Immature natural killer cell (primary cell): ENCODE measurements around the gene DNAJC12. TPM values are rescaled to one million over a fixed set of nuclear protein-coding genes. Genes with fewer than 3 reads are reported as not detected.
"Not testable (repeated sequence)": the region's sequence is repeated elsewhere in the genome, so short reads cannot be mapped to it uniquely, and the experiment has no call there.

ENCODE experiments used
- DNase-seq, 3 donors: peaks; one replicate each; pipeline ENCODE4 v3.0.0; 2022; ENCODE audit warnings: mixed read lengths in 1 of 3
- H3K27ac Mint-ChIP-seq, 6 donors: one replicate each; pipeline ENCODE4 v1.8.0; 2020; ENCODE audit warnings: mixed read lengths in 6 of 6, mild to moderate bottlenecking in 5 of 6, inconsistent platforms in 4 of 6, moderate library complexity in 3 of 6
- H3K27me3 Mint-ChIP-seq, 3 donors: one replicate each; pipeline ENCODE4 v1.8.0; 2020 to 2021; ENCODE audit warnings: low read depth in 3 of 3, mild to moderate bottlenecking in 3 of 3, mixed read lengths in 3 of 3, moderate library complexity in 3 of 3, inconsistent platforms in 1 of 3
- H3K36me3 Mint-ChIP-seq, 3 donors: one replicate each; pipeline ENCODE4 v1.8.0; 2020; ENCODE audit warnings: mixed read lengths in 3 of 3, inconsistent platforms in 2 of 3, mild to moderate bottlenecking in 2 of 3
- H3K4me1 Mint-ChIP-seq, 2 donors: one replicate each; pipeline ENCODE4 v1.8.0; 2020; ENCODE audit warnings: inconsistent platforms in 2 of 2, mild to moderate bottlenecking in 2 of 2, mixed read lengths in 2 of 2, moderate library complexity in 1 of 2
- H3K4me3 Mint-ChIP-seq, 5 donors: one replicate each; pipeline ENCODE4 v1.8.0; 2020; ENCODE audit warnings: mild to moderate bottlenecking in 5 of 5, mixed read lengths in 5 of 5, inconsistent platforms in 3 of 5, moderate library complexity in 3 of 5
- H3K9me3 Mint-ChIP-seq, 6 donors: one replicate each; pipeline ENCODE4 v1.8.0; 2020; ENCODE audit warnings: mild to moderate bottlenecking in 6 of 6, mixed read lengths in 6 of 6, inconsistent platforms in 4 of 6, moderate library complexity in 3 of 6
- polyA plus RNA-seq, 3 donors: library from polyadenylated mRNA; unstranded; fragments of 300-500 nt; fragmentation: Illumina TruSeq; gene quantifications; one replicate each; pipeline ENCODE4 v1.2.3, GENCODE V29; 2021

DNAJC12 gene
- under 1 TPM in 1 of 3 donors, not detected in 2; 0.44 TPM for polyA plus RNA-seq

- Mint-ChIP-seq H3K27ac (no peak within 1 kb of the TSS), H3K9me3 (peaks cover 0 to 9% (median 0%) of the 10 kb centered on the region in 6 donors), H3K36me3 (no peaks in the 10 kb centered on the region), H3K4me1 (no peaks in the 10 kb centered on the region), H3K27me3 (peaks cover 0 to 2% (median 0%) of the 10 kb centered on the region in 3 donors), H3K4me3 (no peak within 1 kb of the TSS)
- DNase-seq, result no peak
Measured at GRCh38 chr10:67837541-67838314, at the start of gene DNAJC12. Gene DNAJC12 (minus strand): TSS chr10:67838188. CDS start chr10:67838011, 177 bp downstream.

- peaks cover 18 to 26% (median 22%) of the 10 kb centered on the region in 3 donors for H3K36me3 Mint-ChIP-seq
- H3K9me3 Mint-ChIP-seq, result no peaks in the 10 kb centered on the region
- peak overlapping the region; percentile 84 to 94 (median 91) for H3K27ac Mint-ChIP-seq
- DNase-seq, result peak; percentile 82 to 86 (median 84)
- H3K27me3 Mint-ChIP-seq, result peaks cover 15 to 22% (median 18%) of the 10 kb centered on the region in 3 donors
- H3K4me1 Mint-ChIP-seq, result peaks cover 32 to 53% of the 10 kb centered on the region in 2 donors
- H3K4me3 Mint-ChIP-seq, result peak overlapping the region; percentile 85 to 99 (median 95)
Measured at GRCh38 chr10:67884842-67885670, 47.1 kb upstream of the DNAJC12 start.

DNA sequence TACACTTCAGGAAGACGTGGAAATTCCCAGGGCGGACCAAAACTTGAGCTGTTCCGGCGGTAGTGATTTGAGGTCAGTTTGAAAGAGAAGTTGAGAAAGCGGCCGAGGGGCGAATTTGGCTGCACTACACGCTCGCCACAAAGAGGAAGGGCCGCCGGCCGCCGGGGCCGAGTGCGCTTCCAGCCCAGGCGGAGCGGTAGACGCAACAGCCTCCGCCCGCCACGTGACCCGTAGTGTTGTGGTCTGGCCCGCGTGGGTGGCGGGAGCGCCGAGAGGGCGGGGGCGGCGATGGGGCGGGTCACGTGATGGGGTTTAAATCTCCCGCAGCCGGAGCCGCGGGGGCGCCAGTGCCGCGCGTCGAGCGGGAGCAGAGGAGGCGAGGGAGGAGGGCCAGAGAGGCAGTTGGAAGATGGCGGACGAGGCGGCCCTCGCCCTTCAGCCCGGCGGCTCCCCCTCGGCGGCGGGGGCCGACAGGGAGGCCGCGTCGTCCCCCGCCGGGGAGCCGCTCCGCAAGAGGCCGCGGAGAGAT lies 46.4 kb upstream of the DNAJC12 start, which contains the start of gene SIRT1:
Gene SIRT1 (plus strand): TSS at position 344 of the 529 bp plus-strand sequence. CDS start 66 bp downstream, at position 410.
- Mint-ChIP-seq H3K27me3 (peaks cover 15 to 22% (median 18%) of the 10 kb centered on the region in 3 donors), H3K27ac (peak within 1 kb of the TSS; percentile 91 to 97 (median 94)), H3K9me3 (no peaks in the 10 kb centered on the region), H3K4me1 (peaks cover 32 to 49% of the 10 kb centered on the region in 2 donors), H3K4me3 (peak within 1 kb of the TSS; percentile 85 to 99 (median 95)), H3K36me3 (peaks cover 13 to 22% (median 18%) of the 10 kb centered on the region in 3 donors)
- peak; percentile 93 to 96 (median 95) for DNase-seq

DNA sequence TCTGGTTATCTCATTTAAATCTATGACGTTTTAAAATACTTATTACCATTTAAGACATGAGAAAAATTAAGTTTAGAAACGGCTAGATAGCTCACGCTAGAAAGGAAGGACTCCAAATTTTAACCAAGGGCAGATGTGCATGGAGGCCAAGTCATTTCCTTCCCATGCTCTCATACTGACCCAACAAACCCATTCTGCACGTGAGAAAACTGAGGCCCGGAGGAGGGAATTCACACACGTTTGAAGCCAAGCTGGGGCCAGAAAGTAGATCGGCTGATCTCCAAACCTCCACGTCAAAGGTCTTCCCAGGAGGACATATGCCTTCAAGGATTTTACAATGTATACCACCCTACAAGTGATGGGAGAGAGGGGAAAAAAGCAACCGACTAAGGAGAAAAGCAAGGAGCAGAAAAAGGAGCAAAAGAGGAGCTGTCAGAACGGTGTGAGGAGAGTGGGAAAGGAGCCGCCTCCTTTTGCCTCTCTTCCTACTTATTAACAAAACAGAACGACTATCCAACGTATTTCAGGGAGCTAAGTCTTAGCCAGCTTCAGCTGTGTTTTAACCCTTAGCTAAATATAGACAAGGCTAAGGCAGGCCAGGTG lies 45.8 kb upstream of the DNAJC12 start:
- peaks cover 8 to 16% (median 12%) of the 10 kb centered on the region in 3 donors for H3K36me3 Mint-ChIP-seq
- H3K9me3 Mint-ChIP-seq, result no peaks in the 10 kb centered on the region
- peak overlapping the region; percentile 91 to 97 (median 94) for H3K27ac Mint-ChIP-seq
- peak in 1 of 3 donors; percentile 7 for DNase-seq
- peaks cover 32 to 44% of the 10 kb centered on the region in 2 donors for H3K4me1 Mint-ChIP-seq
- H3K4me3 Mint-ChIP-seq, result peak overlapping the region; percentile 85 to 92 (median 90)
- H3K27me3 Mint-ChIP-seq, result peaks cover 15 to 22% (median 18%) of the 10 kb centered on the region in 3 donors

DNA sequence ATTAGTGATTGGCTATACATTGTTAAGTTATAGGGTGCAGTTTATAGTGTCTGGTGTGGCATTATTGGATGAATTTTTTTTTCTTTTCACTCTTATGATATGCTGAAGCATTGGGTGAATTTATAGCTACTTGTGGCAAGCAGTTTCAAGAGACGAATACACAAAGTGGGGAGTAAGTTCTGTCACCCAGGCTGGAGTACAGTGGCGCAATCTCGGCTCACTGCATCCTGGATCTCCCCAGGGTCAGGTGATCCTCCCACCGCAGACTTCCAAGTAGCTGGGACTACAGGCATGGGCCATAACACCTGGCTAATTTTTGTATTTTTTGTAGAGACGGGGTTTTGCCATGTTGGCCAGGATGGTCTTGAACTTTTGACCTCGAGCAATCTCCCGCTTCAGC lies 40.1 kb upstream of the DNAJC12 start:
- no peak for DNase-seq
- Mint-ChIP-seq H3K36me3 (no peaks in the 10 kb centered on the region), H3K4me3 (no peak overlapping the region), H3K4me1 (peaks cover 0 to under 1% of the 10 kb centered on the region in 2 donors), H3K9me3 (no peaks in the 10 kb centered on the region), H3K27ac (no peak overlapping the region), H3K27me3 (peaks cover 0 to 2% (median 0%) of the 10 kb centered on the region in 3 donors)

- not testable (repeated sequence) for H3K27me3 Mint-ChIP-seq, H3K36me3 Mint-ChIP-seq, H3K4me1 Mint-ChIP-seq, H3K4me3 Mint-ChIP-seq, DNase-seq, H3K9me3 Mint-ChIP-seq, H3K27ac Mint-ChIP-seq
Measured at GRCh38 chr10:67877421-67877820, 39.4 kb upstream of the DNAJC12 start.

DNA sequence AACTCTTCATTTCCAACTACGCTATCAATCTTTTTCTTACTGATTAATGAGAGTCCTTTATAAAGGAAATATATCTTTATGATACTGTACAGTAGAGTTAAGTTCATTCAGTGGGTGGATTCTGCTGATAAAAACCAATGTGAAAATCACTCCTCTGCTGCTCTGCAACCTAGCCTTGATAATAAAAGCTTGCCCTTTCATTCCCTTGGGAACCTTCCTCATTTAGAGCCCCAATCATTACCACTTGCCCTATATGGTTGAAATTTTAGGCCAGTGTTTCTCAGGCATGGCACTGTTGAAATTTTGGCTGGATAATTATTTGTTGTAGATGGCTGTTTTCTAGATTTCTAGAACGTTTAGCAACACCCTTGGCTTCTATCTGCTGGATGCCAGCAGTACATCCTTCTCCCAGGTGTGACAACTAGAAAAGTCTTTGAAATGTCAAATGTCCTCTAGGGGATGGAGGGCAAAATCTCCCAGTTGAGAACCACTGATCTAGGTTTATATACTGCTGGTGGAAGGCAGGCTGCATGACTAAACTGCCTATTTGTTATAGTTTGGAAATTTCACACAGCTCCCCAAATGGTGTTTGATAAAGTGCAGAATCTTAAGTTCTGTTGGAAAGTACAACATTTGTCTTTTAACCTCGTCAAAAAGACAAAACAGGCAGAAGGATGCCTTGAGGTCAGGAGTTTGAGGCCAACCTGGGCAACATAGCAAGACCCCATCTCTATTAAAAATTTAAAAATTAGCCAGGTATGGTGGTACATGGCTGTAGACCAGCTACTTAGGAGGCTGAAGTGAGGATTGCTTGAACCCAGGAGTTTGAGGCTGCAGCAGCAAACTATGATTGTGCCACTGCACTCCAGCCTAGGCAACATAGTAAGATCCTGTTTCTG lies 37.6 kb upstream of the DNAJC12 start:
- no peak for DNase-seq
- Mint-ChIP-seq H3K27me3 (peaks cover 0 to 2% (median 1%) of the 10 kb centered on the region in 3 donors), H3K4me1 (no peaks in the 10 kb centered on the region), H3K36me3 (no peaks in the 10 kb centered on the region), H3K27ac (no peak overlapping the region), H3K9me3 (no peaks in the 10 kb centered on the region), H3K4me3 (no peak overlapping the region)

- peaks cover 0 to under 1% (median 0%) of the 10 kb centered on the region in 6 donors for H3K9me3 Mint-ChIP-seq
- peaks cover 0 to 2% (median 1%) of the 10 kb centered on the region in 3 donors for H3K27me3 Mint-ChIP-seq
- no peak overlapping the region for H3K4me3 Mint-ChIP-seq
- no peak for DNase-seq
- no peak overlapping the region for H3K27ac Mint-ChIP-seq
- no peaks in the 10 kb centered on the region for H3K36me3 Mint-ChIP-seq
- no peaks in the 10 kb centered on the region for H3K4me1 Mint-ChIP-seq
Measured at GRCh38 chr10:67869996-67870395, 32.0 kb upstream of the DNAJC12 start.

DNA sequence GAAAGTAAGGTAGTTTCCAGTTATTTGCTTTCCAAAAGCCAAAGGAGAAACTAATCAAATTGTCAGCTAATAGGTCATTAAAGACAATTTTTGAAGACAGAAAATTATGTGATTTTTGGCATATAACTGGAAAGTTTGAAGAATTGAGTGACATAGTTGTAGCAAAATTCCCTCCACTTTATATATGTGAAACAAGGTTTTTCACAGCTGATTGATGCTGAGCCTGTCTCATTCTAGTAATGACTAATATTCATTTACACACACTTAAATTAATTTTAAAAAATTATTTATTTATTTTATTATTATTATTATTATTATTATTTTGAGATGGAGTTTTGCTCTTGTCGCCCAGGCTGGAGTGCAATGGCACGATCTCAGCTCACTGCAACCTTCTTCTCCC lies 30.1 kb upstream of the DNAJC12 start:
- Mint-ChIP-seq H3K27ac (no peak overlapping the region), H3K4me1 (no peaks in the 10 kb centered on the region), H3K36me3 (no peaks in the 10 kb centered on the region), H3K27me3 (peaks cover 0 to 2% (median 1%) of the 10 kb centered on the region in 3 donors), H3K4me3 (no peak overlapping the region), H3K9me3 (peaks cover 0 to 2% (median 0%) of the 10 kb centered on the region in 6 donors)
- DNase-seq, result no peak

DNA sequence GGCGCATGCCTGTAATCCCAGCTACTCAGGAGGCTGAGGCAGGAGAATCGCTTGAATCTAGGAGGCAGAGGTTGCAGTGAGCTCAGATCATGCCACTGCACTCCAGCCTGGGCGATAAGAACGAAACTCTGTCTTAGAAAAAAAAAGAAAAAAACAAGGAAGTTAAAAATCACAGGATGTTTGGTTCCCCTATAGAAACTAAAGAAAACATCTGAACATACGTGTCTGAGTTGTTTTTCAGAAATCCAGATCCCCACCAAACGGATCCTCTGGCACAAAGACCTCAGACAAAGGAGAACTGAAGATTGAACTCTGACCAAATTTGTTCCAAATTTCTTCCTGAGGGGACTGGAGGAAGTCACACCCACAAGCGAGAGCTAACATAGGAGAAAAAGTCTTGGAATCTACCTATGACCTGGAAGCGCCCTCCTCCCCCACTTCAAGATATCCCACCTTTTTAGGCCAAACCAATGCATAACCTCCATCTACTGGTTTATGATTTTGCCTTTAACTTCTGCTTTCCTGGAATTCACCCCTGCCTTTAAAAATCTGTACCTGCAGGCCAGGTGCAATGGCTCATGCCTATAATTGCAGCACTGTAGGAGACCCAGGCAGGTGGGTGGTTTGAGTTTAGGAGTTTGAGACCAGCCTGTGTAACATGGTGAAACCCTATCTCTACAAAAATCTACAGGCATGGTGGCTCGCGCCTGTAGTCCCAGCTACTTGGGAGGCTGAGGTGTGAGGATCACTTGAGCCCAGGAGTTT lies 26.8 kb upstream of the DNAJC12 start:
- Mint-ChIP-seq H3K27me3 (peaks cover 0 to 2% (median 0%) of the 10 kb centered on the region in 3 donors), H3K9me3 (peaks cover 0 to 2% (median 0%) of the 10 kb centered on the region in 6 donors), H3K36me3 (no peaks in the 10 kb centered on the region), H3K4me1 (no peaks in the 10 kb centered on the region), H3K27ac (no peak overlapping the region), H3K4me3 (no peak overlapping the region)
- DNase-seq, result no peak

GRCh38 chr10:67863094-67863493 lies 25.1 kb upstream of the DNAJC12 start:
- no peak overlapping the region for H3K4me3 Mint-ChIP-seq
- no peaks in the 10 kb centered on the region for H3K36me3 Mint-ChIP-seq
- H3K4me1 Mint-ChIP-seq, result no peaks in the 10 kb centered on the region
- H3K27ac Mint-ChIP-seq, result no peak overlapping the region
- DNase-seq, result no peak
- peaks cover 0 to 2% (median 0%) of the 10 kb centered on the region in 3 donors for H3K27me3 Mint-ChIP-seq
- H3K9me3 Mint-ChIP-seq, result peaks cover 0 to 2% (median 0%) of the 10 kb centered on the region in 6 donors
